HEK293 (cell line): ENCODE measurements around the gene CCR6.

ENCODE experiments used
- KLF16 ChIP-seq: fragments of 450-650 bp; formaldehyde crosslinking; IDR thresholded peaks from 2 replicates; pipeline ENCODE4 v1.5.1; 2017; ENCODE audit warnings: missing biosample characterization, missing genetic modification characterization
- ZNF274 ChIP-seq, 2 experiments: fragments of 200-500 bp in 1 of 2; fragments of 450-650 bp in 1 of 2; sonication (Bioruptor generic) in 1 of 2; formaldehyde crosslinking in 1 of 2; IDR thresholded peaks; 2 replicates each; pipeline versions ENCODE4 v1.5.1 to v1.6.1; 2014 to 2016; ENCODE audit warnings: borderline replicate concordance in 1 of 2, inconsistent platforms in 1 of 2, low read length in 1 of 2, missing biosample characterization in 1 of 2, missing genetic modification characterization in 1 of 2
- ZNF37A ChIP-seq: fragments of 450-650 bp; IDR thresholded peaks from 2 replicates; pipeline ENCODE4 v1.5.1; 2018; ENCODE audit warnings: missing biosample characterization, missing genetic modification characterization
- ZNF501 ChIP-seq: fragments of 450-650 bp; formaldehyde crosslinking; IDR thresholded peaks from 2 replicates; pipeline ENCODE4 v1.5.1; 2016; ENCODE audit warnings: missing biosample characterization, missing genetic modification characterization
- ZNF654 ChIP-seq: fragments of 450-650 bp; formaldehyde crosslinking; IDR thresholded peaks from 2 replicates; pipeline ENCODE4 v1.5.1; 2016; ENCODE audit warnings: low read depth, missing biosample characterization, missing genetic modification characterization
- ZNF76 ChIP-seq: fragments of 450-650 bp; formaldehyde crosslinking; IDR thresholded peaks from 2 replicates; pipeline ENCODE4; 2016; ENCODE audit warnings: low read depth, missing biosample characterization, missing genetic modification characterization, borderline replicate concordance
- ZNF843 ChIP-seq: fragments of 450-650 bp; formaldehyde crosslinking; IDR thresholded peaks from 2 replicates; pipeline ENCODE4 v1.5.1; 2016; ENCODE audit warnings: missing biosample characterization, missing genetic modification characterization
- TF ChIP-seq, protein P1 (sequence below): fragments of 450-650 bp; formaldehyde crosslinking; IDR thresholded peaks from 2 replicates; pipeline ENCODE4 v1.5.1; 2016; ENCODE audit warnings: missing biosample characterization, missing genetic modification characterization
- TF ChIP-seq, protein P2 (sequence below): fragments of 450-650 bp; formaldehyde crosslinking; IDR thresholded peaks from 2 replicates; pipeline ENCODE4 v1.5.1; 2016; ENCODE audit warnings: missing biosample characterization, missing genetic modification characterization, low read depth
- TF ChIP-seq, protein P3 (sequence below): fragments of 450-650 bp; IDR thresholded peaks from 2 replicates; pipeline ENCODE4 v1.5.1; 2018; ENCODE audit warnings: missing biosample characterization, missing genetic modification characterization
- TF ChIP-seq, protein P4 (sequence below): fragments of 450-650 bp; formaldehyde crosslinking; IDR thresholded peaks from 2 replicates; pipeline ENCODE4 v1.5.1; 2016; ENCODE audit warnings: missing biosample characterization, missing genetic modification characterization

DNA sequence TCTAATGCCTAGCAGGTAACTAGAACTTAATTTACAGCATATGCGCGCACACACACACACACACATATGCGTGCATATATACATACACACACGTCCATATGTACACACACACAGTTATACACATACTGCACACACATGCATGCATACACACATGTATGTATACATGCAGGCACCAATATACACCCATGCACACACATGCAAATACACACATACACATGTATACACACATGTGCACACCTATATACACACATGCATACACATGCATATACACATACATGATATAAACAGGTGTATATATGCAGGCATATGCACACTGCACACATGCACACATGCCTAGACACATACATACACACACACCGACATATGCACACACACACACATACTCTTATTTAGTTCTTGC is 1.9 kb downstream of the CCR6 start:
- no peak for TF ChIP-seq ZNF37A
- TF ChIP-seq, protein P1, sequence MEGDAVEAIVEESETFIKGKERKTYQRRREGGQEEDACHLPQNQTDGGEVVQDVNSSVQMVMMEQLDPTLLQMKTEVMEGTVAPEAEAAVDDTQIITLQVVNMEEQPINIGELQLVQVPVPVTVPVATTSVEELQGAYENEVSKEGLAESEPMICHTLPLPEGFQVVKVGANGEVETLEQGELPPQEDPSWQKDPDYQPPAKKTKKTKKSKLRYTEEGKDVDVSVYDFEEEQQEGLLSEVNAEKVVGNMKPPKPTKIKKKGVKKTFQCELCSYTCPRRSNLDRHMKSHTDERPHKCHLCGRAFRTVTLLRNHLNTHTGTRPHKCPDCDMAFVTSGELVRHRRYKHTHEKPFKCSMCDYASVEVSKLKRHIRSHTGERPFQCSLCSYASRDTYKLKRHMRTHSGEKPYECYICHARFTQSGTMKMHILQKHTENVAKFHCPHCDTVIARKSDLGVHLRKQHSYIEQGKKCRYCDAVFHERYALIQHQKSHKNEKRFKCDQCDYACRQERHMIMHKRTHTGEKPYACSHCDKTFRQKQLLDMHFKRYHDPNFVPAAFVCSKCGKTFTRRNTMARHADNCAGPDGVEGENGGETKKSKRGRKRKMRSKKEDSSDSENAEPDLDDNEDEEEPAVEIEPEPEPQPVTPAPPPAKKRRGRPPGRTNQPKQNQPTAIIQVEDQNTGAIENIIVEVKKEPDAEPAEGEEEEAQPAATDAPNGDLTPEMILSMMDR = no peak
- TF ChIP-seq ZNF274 (IDR thresholded peaks at IDR 0.05; ENCODE audit: low read length) = no peak
- no peak for TF ChIP-seq ZNF274 (tag by site-specific recombination; IDR thresholded peaks at IDR 0.05; ENCODE audit: borderline replicate concordance)
- no peak for TF ChIP-seq ZNF76 (tag by site-specific recombination)
- TF ChIP-seq, protein P2, sequence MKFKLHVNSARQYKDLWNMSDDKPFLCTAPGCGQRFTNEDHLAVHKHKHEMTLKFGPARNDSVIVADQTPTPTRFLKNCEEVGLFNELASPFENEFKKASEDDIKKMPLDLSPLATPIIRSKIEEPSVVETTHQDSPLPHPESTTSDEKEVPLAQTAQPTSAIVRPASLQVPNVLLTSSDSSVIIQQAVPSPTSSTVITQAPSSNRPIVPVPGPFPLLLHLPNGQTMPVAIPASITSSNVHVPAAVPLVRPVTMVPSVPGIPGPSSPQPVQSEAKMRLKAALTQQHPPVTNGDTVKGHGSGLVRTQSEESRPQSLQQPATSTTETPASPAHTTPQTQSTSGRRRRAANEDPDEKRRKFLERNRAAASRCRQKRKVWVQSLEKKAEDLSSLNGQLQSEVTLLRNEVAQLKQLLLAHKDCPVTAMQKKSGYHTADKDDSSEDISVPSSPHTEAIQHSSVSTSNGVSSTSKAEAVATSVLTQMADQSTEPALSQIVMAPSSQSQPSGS (tag by site-specific recombination) = no peak
- TF ChIP-seq ZNF501 (tag by site-specific recombination) = no peak
- no peak for TF ChIP-seq KLF16 (tag by site-specific recombination)
- TF ChIP-seq ZNF654 (tag by site-specific recombination) = no peak
- no peak for TF ChIP-seq ZNF843 (tag by site-specific recombination)
- TF ChIP-seq, protein P3, sequence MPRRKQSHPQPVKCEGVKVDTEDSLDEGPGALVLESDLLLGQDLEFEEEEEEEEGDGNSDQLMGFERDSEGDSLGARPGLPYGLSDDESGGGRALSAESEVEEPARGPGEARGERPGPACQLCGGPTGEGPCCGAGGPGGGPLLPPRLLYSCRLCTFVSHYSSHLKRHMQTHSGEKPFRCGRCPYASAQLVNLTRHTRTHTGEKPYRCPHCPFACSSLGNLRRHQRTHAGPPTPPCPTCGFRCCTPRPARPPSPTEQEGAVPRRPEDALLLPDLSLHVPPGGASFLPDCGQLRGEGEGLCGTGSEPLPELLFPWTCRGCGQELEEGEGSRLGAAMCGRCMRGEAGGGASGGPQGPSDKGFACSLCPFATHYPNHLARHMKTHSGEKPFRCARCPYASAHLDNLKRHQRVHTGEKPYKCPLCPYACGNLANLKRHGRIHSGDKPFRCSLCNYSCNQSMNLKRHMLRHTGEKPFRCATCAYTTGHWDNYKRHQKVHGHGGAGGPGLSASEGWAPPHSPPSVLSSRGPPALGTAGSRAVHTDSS = no peak
- TF ChIP-seq, protein P4, sequence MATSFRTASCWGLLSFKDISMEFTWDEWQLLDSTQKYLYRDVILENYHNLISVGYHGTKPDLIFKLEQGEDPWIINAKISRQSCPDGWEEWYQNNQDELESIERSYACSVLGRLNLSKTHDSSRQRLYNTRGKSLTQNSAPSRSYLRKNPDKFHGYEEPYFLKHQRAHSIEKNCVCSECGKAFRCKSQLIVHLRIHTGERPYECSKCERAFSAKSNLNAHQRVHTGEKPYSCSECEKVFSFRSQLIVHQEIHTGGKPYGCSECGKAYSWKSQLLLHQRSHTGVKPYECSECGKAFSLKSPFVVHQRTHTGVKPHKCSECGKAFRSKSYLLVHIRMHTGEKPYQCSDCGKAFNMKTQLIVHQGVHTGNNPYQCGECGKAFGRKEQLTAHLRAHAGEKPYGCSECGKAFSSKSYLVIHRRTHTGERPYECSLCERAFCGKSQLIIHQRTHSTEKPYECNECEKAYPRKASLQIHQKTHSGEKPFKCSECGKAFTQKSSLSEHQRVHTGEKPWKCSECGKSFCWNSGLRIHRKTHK (tag by site-specific recombination) = no peak
